RWPE2 (cell line): ENCODE data around the gene CHMP6.

Experiments used
- ATAC-seq: fragments of 200-7000 bp; cut with Tn5 transposase; 3 replicates; pipeline ENCODE4 v1.9.1; 2021; ENCODE audit warnings: low read depth
- DNase-seq: peaks from one replicate; pipeline ENCODE4 v3.0.0-alpha.2; 2020; ENCODE audit warnings: low spot score
- H3K27ac ChIP-seq: fragments of 450-650 bp; 2 replicates; pipeline ENCODE4 v1.5.1; 2017; ENCODE audit warnings: mild to moderate bottlenecking; ENCODE audit not compliant: poor library complexity, severe bottlenecking
- H3K27me3 ChIP-seq: fragments of 250-450 bp; sonication (Bioruptor Pico); 2 replicates; pipeline ENCODE4 v1.5.1; 2021; ENCODE audit warnings: mild to moderate bottlenecking, moderate library complexity; ENCODE audit not compliant: insufficient read depth, poor library complexity, severe bottlenecking
- H3K36me3 ChIP-seq: fragments of 250-450 bp; sonication (Bioruptor Pico); 2 replicates; pipeline ENCODE4 v1.5.1; 2020; ENCODE audit warnings: low read depth, mild to moderate bottlenecking, moderate library complexity
- H3K4me1 ChIP-seq: fragments of 250-450 bp; sonication (Bioruptor Pico); 2 replicates; pipeline ENCODE4 v1.5.1; 2021; ENCODE audit warnings: mild to moderate bottlenecking, moderate library complexity; ENCODE audit not compliant: insufficient read depth, poor library complexity, severe bottlenecking
- H3K4me3 ChIP-seq: fragments of 250-450 bp; sonication (Bioruptor Pico); 2 replicates; pipeline ENCODE4 v1.5.1; 2021; ENCODE audit warnings: mild to moderate bottlenecking, moderate library complexity; ENCODE audit not compliant: severe bottlenecking
- H3K9me3 ChIP-seq: fragments of 250-450 bp; sonication (Bioruptor Pico); 2 replicates; pipeline ENCODE4 v1.5.1; 2021; ENCODE audit warnings: mild to moderate bottlenecking, moderate library complexity; ENCODE audit not compliant: severe bottlenecking
- TF ChIP-seq, protein P1 (sequence below): fragments of 450-650 bp; IDR thresholded peaks from one replicate; pipeline ENCODE4 v1.5.1; 2017; ENCODE audit warnings: mild to moderate bottlenecking, moderate library complexity; ENCODE audit not compliant: poor library complexity, severe bottlenecking

Gene CHMP6

DNA sequence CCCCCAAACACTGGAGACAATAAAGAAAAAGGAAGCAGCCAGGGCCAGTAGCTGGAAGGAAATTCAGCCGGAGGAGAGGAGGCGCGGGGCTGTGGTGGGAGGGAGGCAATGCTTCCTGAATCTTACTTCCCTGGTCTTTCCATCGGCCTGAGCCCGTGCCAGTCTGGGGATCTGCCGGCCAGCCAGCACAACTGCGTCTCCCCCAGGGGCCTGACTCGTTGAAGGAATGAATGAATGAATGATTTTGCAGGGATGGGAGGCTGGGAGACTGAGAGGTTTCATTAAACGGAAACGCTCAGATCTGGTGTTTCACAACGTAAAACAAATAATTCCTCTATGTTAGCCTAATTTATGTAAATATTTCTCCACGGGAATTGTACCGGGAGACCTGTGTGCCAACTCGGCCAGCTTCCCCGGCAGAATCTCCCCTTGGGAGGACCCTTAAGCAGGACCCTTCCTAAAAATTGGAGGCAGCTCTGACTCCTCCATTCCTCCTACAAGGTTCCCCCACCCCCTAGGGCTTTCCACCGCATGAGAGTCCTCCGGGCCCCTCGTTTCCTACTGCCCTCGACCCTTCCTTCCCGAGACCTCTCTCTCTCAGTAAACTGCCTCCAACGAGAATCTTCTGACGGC, 42.0 kb downstream of the CHMP6 start:
- peaks cover 27% of the 10 kb centered on the region for H3K36me3 ChIP-seq
- peaks cover 19% of the 10 kb centered on the region for H3K4me1 ChIP-seq
- DNase-seq: no peak
- H3K27ac ChIP-seq: peak overlapping the region; percentile 17
- TF ChIP-seq, protein P1, sequence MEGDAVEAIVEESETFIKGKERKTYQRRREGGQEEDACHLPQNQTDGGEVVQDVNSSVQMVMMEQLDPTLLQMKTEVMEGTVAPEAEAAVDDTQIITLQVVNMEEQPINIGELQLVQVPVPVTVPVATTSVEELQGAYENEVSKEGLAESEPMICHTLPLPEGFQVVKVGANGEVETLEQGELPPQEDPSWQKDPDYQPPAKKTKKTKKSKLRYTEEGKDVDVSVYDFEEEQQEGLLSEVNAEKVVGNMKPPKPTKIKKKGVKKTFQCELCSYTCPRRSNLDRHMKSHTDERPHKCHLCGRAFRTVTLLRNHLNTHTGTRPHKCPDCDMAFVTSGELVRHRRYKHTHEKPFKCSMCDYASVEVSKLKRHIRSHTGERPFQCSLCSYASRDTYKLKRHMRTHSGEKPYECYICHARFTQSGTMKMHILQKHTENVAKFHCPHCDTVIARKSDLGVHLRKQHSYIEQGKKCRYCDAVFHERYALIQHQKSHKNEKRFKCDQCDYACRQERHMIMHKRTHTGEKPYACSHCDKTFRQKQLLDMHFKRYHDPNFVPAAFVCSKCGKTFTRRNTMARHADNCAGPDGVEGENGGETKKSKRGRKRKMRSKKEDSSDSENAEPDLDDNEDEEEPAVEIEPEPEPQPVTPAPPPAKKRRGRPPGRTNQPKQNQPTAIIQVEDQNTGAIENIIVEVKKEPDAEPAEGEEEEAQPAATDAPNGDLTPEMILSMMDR: no peak
- H3K9me3 ChIP-seq: no peaks in the 10 kb centered on the region
- peak overlapping the region; percentile 87 for H3K4me3 ChIP-seq
- no peak for ATAC-seq
- no peaks in the 10 kb centered on the region for H3K27me3 ChIP-seq

DNA sequence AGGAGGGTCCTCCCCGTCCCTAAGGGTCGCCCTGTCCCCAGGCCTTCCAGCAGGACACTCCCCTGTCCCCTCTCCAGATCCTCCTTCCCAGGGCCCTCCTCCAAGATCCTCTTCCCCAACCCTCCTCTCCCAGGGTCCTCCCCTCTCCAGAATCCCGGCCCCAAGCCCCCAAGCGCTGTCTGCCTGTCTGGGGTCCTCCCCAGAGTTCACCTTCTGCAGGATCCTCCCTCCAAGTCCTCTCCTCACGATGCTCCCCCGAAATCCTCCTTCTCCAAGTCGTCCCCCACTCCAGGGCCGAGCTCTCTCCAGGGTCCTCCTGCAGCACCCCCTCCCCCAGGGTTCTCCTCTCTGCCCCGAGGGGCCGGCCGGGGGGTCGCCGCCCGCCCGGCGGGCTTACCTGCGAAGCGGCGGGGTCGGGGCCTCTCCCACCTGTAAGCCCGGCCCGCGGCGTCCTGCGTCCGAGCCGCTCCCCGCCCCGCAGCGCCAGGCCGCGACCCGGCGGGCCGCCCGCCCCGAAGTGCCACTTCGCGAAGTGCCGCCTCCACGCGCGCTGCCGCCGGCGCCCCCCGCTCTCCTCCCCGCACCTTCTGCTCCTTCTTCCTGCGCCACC, 42.6 kb downstream of the CHMP6 start:
- Histone ChIP-seq H3K4me3 (peak overlapping the region; percentile 87), H3K27me3 (no peaks in the 10 kb centered on the region), H3K36me3 (peaks cover 32% of the 10 kb centered on the region), H3K9me3 (no peaks in the 10 kb centered on the region), H3K27ac (peak overlapping the region; percentile 17), H3K4me1 (peaks cover 25% of the 10 kb centered on the region)
- DNase-seq: no peak
- ATAC-seq: peak; percentile 34
- TF ChIP-seq, protein P1: no peak

DNA sequence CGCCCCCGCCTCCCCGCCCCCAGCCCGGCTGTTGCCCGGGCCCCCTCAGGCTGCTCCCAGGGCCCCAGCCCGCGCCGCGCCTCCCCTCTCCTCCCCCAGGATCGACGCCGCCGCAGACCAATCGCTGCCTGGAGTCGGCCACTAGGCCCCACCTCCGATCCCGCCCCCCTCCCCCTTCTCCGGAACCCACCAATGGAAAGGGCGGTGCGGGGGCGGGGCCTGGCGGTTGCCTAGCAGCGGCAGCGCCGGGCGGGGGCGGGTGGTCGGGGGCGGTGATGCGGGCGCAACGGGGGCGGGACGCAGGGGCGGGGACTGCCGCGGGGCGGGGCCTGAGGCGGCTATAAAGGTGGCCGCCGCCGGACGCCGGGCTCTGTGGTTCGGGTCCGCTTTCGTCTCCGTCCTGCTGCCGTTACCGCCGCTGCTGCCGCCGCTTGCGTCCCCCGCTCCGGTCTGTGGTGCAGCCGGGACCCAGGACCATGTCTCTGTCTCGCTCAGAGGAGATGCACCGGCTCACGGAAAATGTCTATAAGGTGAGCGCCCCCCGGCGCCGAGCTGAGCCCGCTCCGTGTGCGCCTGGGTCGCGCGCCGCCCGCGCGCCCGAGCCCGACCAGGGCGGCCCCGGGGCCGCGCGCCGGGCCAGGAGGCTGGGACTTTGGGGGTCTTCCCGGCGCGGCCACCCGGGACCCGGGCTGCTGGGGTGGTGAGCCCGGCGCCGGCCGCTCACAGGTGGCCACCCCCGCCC, 43.3 kb downstream of the CHMP6 start, which contains the start of gene BAIAP2:
Gene BAIAP2 (plus strand): TSS at position 373 of the 742 bp plus-strand sequence. CDS start 104 bp downstream, at position 477.
- no peaks in the 10 kb centered on the region for H3K9me3 ChIP-seq
- H3K27me3 ChIP-seq: no peaks in the 10 kb centered on the region
- H3K4me3 ChIP-seq: peak within 1 kb of the TSS; percentile 88
- peak; percentile 75 for ATAC-seq
- peak; percentile 98 for DNase-seq
- TF ChIP-seq, protein P1: no peak
- peak within 1 kb of the TSS; percentile 89 for H3K27ac ChIP-seq
- H3K4me1 ChIP-seq: peaks cover 32% of the 10 kb centered on the region
- peaks cover 32% of the 10 kb centered on the region for H3K36me3 ChIP-seq

DNA sequence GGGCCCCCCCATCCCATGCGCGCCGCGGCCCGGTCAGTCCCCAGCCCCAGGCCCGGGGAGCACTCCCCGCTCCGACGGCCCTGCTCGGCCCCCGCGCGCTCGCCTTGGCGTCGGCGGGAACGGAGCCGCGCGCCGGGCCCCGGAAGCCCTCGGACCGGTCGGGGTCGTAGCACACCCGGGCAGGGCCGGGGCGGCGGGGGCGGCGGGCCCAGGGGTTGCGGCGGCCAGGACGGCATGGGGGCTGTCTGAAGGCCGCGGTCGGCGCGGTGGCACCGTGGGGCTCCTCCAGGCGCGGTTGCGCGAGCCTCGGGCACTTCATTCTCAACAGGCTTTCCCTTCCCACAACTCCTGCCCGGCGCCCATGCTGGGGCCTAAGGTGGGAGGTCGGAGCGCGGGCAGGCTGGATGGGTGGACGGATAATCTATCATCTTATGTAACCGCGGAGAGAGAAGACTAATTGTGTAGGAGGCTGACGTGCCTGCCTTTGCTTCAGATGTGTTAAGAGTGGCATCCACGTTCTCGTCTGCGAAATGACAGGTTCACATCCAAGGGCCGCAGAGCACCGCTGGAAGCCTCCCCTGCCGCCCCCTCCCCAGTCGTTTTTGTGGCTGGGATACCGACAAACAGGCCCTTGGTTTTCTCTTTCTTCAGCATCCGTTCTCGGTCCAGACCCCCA, 44.0 kb downstream of the CHMP6 start:
- Histone ChIP-seq H3K36me3 (peaks cover 32% of the 10 kb centered on the region), H3K27me3 (no peaks in the 10 kb centered on the region), H3K9me3 (no peaks in the 10 kb centered on the region), H3K4me3 (peak overlapping the region; percentile 88), H3K4me1 (peaks cover 39% of the 10 kb centered on the region), H3K27ac (peak overlapping the region; percentile 89)
- no peak for ATAC-seq
- TF ChIP-seq, protein P1: no peak
- DNase-seq: no peak
